Activated CD8-positive, alpha-beta memory T cell treated with anti-CD3 and anti-CD28 coated beads for 4 hours (primary cell): ENCODE data around the gene SHC1.

ENCODE experiments used
- DNase-seq, 2 donors: peaks; one replicate each; pipeline ENCODE4 v3.0.0-alpha.2; 2020; ENCODE audit warnings: low read depth in 2 of 2

Gene SHC1

GRCh38 chr1:154973344-154974101, 3.0 kb upstream of the SHC1 start:
- peak; percentile 78 to 86 for DNase-seq

DNA sequence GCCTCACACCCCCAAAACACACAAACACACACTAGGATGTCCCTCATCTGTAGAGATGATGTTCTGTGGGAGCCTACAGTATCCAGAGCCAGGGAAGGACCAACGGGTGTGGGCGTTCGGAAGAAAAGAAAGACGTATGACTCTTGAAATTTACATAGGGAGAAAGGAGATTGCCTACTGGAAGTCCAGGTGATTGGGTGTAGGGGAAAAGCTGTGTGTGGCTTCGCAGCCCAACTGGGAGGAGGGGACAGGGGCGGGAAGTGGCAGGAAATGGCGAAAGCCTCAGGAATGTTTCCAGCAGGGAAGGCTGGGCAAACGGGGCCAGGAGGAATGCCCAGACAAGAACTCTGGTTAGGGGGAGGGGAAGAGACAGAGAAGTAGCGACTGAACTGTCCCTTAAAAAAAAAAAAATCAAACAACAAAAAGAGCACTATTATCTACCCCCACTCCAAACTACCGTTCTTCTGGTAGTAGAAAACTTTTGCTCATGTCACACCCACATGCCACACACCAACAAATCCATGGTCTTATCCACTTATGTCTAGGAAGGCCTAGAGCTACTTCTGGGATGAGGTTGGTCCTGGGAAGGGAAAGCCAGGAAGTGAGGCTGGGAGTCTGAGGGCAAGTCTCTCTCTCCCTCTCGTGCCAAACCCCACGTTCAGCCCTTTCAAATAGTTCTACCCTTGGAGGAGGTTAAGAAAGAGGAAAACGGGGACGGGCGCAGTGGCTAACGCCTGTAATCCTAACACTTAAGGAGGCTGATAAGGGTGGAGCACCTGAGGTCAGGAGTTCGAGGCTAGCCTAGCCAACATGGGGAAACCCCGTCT, 2.2 kb upstream of the SHC1 start:
- DNase-seq, result no peak

- DNase-seq, result no peak
These were observed 1.6 kb upstream of the SHC1 start for GRCh38 chr1:154972213-154972516.

DNA sequence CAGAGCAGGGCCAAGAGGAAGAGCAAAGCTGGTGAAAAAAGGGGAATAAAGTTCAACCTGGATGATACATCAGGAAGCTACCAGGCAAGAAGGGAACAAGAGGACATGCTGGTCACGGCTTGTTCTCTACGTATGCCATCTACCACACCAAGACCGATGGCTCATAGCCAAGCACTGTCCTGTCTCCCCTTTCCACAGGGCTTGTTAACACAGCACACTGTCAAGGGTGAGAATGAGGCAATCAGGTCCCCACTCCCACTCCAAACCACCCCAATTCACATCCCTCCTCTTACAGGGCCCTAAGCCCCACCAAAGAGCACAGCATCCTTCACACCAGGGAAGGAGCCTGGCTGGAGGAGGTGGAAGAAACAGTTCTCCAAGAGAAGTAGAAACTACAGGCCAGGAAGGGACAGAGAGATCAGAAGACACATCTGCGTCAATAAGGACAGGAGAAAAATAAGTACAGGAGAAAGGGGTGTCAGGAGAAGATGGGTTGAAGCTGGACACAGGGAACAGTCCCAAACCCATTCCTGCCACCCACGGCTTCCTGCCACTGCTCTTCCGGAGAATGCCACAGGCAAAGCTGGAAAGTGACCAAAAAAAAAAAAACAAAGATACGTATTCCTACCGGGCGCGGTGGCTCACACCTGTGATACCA, 923 bp upstream of the SHC1 start:
- no peak for DNase-seq

DNA sequence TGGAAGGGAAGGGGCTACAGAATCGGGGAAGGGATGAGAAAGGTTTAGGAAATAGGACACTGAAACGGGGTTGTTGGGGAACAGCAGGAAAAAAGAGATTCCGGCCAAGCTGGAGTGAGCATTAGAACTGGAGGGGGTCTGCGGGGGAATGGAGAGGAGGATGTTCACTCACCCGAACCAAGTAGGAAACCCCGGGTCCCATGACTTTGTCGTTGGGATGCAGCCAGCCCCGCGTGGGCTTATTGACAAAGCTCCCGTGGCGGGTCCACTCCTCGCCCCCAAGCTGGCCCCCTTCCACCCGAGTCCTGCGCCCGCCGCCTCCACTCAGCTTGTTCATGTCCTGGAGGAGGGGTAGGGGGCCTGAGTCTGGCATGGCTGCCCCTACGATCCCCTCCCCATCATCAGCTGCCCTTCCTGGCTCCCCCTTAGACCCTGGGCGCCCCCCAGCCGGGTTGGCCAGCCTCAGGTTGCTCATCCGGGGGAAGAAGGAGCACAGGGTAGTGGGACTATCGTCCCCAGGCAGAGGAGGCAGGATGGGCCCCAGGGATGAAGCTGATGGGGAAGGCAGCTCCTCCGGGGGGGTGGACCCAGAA, 591 bp downstream of the SHC1 start:
- no peak for DNase-seq

GRCh38 chr1:154969246-154969645, 1.3 kb downstream of the SHC1 start:
- no peak for DNase-seq

DNA sequence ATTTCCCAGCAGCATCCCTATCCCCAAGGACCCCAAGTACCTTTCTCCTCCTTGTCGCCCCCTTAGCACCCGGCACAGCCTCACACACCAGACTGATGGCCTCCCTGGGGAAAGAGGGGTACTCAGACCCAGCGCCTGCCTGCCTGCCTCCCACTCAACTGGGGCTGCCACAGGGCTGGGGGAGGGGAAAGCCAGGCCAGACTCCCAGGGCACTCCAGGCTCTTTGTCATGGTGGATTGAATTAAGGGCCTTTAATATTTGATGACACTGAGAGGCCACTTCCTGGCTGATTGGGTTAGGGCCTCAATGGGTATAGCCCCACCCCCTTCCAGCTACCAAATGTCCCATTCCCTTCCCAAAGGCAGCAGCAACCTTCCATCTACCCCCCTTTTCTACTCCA, 1.8 kb downstream of the SHC1 start:
- DNase-seq, result no peak

GRCh38 chr1:154967331-154967950, 3.1 kb downstream of the SHC1 start:
- DNase-seq, result no peak

- DNase-seq, result no peak
These were observed 4.4 kb downstream of the SHC1 start for GRCh38 chr1:154966111-154966510.

DNA sequence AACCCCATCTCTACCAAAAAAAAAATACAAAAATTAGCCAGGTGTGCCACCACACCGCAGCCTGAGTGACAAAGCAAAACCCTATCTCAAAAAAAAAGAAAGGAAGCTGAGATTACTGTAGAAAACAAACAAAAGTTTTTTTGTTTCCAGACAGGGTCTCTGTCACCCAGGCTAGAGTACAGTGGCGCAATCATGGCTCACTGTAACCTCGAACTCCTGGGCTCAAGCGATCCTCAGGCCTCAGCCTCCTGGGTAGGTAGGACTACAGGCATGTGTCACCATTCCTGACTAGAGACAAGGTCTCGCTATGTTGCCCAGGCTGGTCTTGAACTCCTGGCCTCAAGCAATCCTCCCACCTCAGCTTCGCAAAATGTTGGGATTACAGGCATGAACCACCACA, 6.2 kb downstream of the SHC1 start:
- DNase-seq, result no peak

DNA sequence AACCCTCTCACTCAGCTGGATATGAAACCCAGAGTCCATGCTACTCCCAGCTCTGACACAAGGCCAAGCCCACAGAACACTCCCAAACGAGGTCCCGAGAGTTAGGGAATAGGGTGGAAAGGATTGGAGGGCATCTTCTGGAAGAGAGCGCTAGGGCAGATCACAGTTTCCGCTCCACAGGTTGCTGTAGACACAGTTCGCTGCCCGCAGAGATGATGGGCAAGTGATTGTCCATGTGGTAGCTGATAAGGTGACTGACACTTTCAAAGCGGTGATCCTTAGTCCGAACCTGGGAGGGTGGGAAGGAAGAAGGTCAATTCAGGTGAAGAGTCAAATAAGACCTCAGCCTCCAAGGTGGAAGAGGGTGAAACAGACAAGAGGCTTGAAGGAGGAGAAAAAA, 6.9 kb downstream of the SHC1 start:
- no peak for DNase-seq

DNA sequence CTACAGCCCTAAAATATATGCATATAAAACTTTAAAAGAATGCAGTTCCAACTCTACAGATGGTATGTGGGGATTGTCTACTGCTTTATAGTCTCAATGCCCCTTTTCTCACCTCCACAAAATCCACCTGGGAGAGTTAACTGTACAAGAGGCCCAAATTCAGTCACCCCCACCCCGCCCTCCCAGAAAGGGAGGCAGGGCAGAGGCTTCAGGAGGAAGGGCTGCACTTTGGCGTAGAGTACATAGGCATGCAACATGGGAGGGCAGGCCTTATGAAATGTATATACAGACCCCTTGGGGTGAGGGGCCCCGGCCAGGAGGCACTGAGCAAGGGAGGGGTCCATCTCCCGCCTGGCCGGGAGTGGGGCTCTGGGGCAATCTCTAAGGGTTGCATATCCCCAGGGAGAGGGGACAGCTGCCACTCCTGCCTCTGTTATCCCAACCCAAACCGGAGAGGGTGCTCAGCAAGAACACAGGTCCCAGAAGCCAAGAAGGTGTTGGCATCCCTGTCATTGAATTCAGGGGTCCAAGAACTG, 7.7 kb downstream of the SHC1 start:
- DNase-seq, result no peak

- DNase-seq, result no peak
These were observed 8.3 kb downstream of the SHC1 start for GRCh38 chr1:154962156-154962749.

DNA sequence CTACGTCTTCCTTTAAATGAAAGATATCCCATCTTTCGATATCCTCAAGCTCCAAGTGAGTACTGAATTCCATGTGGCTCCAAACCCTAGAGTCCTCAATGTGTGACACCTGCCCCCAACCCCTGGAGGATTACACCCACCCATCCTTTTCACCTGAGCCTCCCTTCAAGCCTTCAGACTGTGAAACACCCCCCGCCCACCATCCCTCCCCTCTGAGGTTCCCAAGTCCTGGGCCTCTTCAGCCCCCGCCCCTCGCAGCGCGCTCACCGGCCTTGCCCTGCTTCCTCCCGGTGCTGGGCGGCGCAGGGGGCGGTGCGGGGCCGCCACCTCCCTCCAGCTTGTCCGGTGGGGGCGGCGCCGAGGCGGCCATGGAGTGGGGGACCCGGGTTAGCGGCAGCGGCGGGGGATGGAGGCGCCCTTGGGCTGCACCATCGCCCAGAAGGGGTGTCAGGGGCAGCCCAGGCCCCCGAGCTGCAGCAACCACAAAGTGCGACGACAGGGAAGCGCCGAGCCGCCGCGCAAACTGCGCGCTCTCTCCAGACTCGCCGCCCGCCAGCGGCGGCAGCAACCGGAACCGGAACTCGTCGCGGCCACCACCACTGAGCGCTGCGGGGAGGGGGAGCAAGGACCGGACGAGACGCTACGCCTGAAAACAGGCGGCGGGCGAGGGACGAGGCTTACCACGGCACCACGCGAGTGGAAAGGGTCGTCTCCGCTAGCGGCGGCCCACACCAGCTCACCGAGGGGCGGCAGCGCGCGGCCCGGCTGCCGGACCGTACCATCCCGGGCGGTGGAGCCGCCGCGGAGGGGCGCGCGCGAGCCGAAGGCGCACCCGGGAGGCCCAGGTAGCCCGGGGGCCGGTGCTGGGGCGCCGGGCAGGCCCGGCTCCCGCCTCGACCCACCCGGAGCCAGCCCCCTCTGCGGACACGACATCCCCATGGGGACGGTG, 9.1 kb downstream of the SHC1 start, which contains the start of gene PYGO2:
Gene PYGO2 (minus strand): TSS at position 576 of the 949 bp plus-strand sequence. CDS start 206 bp downstream, at position 370.
- peak; percentile 52 to 62 for DNase-seq

DNA sequence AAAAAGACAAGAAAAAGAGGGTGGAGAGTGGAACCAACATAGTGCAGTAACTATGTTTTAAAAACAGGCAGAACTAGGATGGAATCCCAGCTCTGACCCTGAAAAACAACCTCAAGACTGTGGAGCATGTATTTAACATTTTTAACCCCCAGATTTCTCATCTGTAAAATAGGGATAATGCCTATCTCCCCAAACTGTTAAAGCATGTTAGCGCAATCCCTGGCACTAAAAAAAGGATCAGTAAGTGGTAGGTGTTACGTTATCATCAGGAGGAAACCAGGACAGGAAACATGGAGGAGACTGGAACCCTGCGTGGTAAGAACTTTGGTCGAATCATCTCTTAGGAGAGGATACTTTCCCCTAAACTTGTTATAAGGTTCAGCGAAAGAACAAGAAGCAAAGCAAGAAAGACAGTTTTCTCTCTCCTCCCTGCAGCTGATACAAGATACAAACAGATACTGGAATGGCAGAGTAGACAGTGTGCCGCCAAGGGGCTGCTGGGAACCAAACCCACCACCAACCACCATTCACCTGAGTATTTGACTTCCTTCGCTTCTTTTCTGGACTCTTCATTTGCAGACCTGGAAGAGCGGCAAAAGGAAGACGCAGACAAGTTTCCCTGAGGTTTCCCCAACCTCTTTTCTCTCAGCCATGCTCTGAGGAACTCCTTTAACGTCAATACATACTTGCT, 10.0 kb downstream of the SHC1 start:
- DNase-seq, result no peak

GRCh38 chr1:154959426-154959780, 11.1 kb downstream of the SHC1 start:
- no peak for DNase-seq

DNA sequence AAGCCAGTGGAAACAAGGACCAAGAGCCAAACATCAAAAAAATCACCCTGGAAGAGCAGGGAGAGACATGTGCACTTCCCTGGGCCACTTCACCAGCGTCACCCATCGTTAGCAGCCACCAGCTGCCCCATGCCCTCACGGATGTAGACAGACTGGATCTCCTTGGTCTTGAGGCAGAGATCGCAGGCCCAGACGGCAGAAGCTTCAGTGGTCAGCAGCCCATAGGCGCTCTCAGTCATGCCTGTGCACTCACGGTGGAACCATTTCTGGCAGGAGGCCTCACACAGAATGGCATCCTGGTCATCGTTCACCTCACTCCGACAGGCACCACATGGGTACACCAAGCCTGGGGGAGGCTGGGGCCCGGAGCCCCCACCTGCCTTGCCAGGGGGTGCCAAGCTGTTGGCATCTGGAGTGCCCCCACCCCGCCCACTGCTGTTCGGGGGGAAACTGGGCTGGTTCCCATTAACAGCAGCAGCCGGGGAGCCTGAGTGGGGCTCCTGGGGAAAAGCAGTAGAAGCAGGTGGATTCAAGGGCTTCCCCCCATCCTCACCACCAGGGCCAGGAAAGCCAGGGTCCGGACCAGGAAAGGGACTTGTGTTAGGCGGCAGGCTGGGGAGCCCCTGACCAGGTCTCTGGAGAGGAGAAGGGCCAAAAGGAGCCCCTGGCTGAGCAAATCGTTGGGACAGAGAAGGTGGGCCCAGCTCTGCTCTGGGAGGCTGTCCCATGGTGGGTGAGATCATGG, 11.7 kb downstream of the SHC1 start:
- no peak for DNase-seq

DNA sequence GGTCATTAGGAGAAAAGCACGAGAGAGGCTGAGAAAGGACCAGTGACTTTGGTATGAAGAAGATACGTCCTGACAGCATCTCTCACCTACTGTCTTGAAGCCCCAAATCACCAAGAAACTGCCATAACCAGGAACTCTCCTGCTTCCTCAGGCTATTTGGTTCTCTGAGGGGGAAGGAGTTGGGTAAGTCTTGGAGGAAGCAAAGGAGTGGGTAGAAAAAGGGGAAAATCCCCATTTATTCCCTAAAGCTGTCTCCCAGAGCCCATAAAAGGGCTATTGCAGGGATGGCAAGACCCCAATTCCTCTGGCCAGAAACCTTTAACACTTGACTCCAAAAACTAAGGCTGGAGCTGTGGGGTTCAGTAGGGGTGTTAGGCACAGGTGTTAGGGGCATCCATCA, 12.5 kb downstream of the SHC1 start:
- no peak for DNase-seq
